Hematopoietic multipotent progenitor cell treated with erythropoietin and hydrocortisone succinate and interleukin-3 and kit ligand, for 15 days (in vitro differentiated cells): ENCODE results near the gene HNRNPD.
"Not testable (repeated sequence)": the region's sequence is repeated elsewhere in the genome, so short reads cannot be mapped to it uniquely, and the experiment has no call there.

ENCODE experiments used
- DNase-seq: peaks from one replicate; pipeline ENCODE4 v3.0.0-alpha.2; 2015; ENCODE audit warnings: low spot score

The HNRNPD gene

DNA sequence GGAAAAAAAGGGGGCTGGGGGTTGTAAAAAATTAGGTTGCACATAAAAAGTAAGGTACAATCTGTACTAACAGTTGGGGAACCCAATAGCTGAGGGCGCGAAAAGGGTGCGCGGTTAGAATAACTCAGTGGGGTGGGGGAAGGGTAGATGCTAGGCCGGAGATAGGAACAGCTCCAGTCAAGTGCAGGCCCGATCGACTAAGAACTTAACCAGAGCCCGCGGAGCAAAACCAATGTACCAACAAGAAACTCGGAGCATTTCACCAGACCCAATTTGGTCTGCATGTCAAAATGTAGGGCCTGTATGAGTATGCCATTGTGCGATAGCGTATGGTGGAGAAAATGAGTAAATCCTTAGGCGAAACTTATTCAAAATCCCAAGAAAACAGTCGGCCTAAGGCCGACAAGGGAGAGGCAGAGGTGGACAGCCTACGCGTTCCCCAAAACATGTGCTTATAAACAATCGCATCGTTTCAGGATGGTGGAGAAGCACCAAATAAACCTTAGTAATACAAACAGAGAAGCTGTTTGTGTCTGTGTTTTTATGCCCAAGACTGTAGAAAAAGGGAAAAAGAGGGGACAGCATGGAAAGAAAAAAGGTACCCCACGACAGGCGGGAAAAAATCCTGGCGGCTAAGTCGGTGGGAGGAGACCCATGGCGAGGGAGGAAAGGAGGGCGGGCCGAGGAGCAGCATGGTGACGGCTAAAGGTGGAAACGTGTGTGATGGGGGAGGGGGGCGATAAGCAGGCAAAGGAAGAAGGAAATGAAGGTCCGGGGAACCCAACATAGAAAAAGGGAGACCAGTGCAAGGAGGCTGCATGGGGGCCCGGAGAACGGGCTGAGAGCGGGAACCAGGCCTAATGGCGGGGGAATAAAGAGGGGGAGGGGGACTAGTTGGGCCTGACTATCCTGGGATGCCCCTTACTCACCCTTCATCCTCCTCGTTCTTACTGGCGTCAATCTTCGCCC, 990 bp downstream of the HNRNPD start:
- peak; percentile 68 for DNase-seq

DNA sequence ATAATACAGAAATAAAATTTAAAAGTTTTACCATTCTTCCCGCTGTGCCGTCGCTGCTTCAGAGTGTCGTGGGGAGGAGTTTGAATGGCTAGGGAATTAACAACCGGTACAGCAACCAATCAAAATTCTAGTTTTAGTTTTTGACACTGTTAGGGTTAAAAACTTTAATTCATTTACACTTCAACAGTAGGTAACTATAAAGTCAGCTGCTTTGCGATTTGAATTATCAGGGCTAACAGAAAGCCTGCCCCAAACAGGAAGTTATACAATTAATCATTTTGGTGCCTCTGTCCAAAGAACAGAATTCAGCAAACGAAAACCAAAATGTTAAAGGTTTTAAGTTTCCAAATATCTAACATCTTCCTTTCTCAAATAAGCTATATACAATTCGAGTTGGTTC, 2.3 kb downstream of the HNRNPD start:
- peak; percentile 45 for DNase-seq

DNA sequence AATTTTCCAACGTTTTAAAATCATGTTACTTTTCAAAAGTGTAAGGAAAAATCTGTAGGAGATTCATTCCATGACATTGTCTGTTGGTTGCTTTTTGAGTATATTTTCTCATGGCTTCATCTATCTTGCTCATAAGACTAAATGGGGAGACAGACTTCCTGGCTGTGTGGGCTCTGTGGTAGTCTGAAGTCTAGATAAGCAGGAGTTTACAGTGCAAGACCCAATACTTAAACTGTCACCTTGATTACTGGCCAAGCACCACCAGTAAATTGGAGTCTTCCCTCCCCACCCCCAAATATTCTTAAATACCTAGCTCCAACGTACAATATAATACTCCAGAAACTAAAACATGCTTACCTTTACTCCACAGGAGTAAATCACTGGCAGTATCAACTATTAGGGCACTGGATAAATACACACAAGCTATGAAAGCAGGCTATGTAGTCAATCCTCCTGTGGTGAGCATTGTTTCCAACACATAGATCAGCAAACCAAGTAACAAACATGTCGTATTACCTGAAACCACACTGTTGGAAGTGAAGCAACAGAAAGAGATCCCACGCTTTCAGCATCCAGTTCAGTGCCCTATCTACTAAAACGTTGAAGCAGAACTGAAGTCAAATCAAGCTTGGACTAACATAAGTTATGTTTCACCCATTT, 6.2 kb downstream of the HNRNPD start:
- no peak for DNase-seq

DNA sequence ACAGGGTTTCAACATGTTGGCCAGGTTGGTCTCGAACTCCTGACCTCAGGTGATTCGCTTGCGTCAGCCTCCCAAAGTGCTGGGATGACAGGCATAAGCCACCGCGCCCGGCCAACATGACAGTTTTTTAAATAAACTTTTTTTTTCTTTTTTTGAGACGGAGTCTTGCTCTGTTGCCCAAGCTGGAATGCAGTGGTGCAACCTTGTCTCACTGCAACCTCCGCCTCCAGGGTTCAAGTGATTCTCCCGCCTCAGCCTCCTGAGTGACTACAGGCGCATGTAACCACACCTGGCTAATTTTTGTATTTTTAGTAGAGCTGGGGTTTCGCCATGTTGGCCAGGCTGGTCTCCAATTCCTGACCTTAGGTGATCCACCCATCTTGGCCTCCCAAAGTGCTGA, 7.4 kb downstream of the HNRNPD start:
- DNase-seq, result not testable (repeated sequence)

DNA sequence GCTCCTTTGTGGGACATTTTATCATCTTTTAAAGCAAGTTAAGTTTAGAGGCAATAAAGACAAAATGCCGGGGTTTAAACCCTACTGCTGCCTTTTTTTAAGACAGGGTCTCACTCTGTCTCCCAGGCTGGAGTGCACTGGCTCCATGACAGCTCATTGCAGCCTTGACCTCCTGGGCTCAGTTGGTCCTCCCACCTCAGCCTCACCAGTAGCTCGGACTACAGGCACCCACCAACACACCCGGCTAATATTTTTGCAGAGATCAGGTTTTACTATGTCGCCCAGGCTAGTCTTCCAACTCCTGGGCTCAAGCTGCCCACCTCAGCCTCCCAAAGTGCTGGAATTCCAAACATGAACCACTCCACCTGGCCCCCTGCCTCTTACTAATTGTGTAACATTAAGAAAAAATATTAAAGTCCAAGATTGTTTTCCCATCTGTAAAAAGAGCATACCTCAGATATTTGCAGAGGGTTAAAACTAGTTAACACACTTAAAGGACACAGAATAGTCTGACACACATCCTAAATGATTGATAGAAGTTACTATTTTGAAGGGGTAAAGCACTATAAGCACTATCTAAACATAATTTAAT, 9.8 kb downstream of the HNRNPD start:
- DNase-seq, result no peak

DNA sequence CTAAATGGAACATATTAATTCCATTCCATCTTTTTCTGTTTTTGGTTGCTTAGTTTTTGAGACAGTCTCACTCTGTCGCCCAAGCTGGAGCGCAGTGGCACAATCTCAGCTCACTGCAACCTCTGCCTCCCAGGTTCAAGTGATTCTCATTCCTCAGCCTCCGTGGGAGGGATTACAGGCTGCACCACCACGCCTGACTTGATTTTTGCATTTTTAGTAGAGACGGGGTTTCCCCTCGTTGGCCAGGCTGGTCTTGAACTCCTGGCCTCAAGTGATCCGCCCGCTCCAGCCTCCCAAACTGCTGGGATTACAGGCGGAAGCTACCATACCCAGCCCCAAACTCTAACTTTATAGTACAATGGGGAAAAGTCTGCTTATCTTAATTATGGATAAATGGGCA, 11.2 kb downstream of the HNRNPD start:
- no peak for DNase-seq

DNA sequence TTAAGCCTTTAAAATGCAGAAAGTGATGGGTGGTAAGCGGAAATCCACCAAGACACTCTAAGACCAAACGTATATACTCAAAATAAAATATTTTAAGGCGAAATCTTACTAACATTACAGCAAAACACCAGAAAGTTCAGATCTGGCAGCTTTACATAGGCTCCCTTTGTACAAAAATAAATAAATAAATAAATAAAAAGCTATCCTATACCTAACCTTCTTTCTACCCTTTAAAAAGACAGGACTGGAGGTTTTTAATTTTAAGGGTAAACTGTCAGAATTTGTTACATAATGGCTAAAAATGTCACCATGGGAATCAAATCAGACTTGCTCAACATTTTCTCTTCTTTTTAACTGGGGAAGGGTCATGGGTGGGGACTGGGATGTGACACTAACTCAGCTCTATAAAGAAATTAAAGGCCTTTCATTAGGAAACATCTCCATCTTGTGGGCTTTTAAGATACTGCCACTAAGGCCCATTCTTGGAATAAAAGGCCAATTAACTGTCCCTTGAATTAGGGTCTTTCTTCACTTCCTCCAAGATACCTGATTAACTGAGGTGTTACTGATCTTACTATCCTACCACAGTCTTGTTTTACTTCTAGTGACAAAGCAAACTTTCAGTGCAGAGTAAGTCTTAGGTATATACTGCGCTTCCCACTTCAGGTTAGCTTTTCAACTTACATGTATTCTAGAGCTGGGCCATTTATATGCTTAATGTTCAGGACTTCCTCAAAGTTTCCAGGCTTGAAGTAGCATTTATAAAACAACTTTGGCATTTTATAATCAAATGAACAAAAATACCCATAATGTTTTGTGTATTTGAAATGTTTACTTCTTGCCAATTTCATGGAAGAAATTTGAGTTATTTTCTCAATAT, 13.3 kb downstream of the HNRNPD start:
- peak; percentile 75 for DNase-seq

DNA sequence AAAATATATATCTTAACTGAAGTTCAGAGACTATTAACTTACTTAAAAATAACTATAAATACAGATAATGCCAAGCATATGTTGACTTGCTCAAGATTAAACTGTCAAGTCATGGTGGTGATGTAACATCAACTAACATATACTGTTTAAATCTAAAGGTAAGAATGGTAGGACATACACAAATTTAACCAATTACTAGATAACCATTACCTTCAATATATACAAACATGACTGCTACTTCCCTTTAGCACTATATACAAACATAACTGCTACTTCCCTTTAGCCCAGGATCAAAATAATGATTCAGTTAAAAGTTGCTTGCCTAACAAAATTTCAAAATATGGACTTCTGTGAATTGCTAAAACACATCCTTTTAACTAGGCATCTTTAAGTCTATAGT, 14.9 kb downstream of the HNRNPD start:
- DNase-seq, result peak; percentile 74

DNA sequence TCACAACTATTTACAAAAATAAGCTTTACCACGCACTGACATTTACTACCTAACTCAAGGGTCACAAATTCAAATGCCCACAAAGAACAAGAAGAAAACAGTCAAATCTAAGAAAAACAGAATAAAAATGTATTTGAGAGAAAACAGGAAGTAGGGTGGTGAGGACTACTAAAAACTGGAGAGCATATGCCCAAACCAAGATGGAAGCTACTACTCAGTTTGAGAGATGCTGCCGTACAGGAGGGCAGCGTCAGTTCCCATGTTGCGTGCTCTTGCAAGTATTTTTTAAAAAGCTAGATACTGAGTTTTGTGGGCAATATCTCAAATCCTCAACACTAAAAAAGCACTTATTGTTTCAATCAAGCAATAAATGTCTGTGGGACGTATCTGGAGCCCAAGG, 16.2 kb downstream of the HNRNPD start:
- no peak for DNase-seq

DNA sequence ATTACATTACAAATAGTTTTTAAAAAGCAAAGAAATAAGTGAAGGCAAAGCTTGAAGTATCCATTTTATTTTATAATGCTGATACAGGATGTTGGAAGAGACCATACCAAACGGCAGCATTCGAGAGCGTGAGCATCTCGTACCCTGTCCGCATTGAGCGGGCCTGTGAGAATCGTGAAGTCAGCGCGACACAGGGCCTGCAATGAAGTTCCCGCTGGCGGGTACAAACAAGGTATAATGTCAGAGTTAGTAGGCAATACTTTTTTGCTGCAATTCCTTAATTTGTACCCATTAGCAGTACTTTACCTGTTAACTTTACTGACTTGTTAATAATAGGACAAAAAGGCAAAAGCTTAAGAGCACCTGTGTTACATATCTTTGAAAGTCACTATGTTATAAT, 19.0 kb downstream of the HNRNPD start:
- no peak for DNase-seq

DNA sequence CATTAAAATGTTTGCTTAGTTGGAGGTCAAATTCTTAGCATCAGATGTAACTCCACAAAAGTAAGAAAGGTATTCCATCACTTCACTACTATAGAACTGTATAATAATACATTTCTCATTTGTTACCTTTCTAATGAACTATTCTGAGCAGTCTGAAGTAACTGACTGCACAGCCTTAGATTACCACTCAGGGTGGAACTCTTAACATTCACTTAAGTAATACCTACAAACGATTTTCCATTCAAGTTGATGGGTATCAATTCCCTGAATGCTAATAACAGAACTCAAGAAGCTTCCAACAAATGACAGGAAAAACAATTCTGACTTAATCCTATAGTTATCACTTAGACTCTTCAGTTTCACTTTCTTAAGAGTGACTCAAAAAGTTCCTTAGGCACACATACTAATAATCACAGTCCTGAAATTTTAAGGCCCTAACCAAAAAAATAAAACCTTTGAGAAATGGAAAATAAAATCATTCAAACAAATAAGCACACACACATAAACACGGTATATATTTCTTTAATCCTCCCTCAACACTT, 20.9 kb downstream of the HNRNPD start:
- no peak for DNase-seq

DNA sequence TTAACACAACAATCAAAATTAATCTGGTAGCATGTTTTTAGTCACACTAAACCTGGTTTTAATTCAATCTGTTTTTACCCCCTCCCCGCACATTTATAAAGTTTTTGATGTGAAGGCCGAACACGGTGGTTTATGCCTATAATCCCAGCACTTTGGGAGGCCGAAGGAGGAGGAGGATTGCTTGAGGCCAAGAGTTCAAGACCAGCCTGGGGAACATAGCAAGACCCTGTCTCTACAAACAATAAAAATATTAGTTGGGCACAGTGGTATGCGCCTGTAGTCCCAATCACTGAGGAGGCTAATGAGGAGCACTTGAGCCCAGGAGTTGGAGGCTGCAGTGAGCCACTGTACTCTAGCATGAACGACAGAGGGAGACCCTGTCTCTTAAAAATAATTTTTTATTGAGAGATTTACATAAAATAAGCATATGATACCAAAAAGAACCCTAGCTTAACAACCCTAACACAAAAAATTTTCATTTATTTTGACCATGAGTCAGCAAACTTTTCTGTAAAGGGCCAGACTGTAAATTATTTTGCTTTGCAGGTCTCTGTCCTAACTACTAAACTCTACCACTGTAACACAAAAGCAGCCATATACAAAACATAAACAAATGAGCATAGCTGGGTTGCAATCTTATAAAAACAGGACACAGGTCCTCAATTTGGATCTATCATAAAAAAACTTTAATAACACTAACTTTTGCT, 21.5 kb downstream of the HNRNPD start:
- no peak for DNase-seq

DNA sequence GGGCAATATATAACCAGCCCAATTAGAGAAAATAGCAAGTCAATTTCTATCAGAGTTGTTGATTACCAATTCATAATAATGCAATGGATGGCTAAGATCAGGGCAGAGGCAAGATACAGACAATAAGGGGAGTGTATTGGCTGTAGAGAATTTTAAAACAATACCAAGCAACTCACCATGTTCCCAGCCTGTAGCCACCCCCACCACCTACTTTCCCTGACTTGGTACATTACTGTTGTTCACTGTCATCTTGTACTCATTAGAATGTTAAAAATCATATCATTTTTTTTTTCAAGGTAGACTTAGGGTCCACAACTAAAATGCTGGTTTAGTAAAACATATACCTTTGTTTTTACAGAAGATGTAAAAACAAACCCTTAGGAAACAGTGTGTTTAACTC, 27.7 kb downstream of the HNRNPD start:
- no peak for DNase-seq

DNA sequence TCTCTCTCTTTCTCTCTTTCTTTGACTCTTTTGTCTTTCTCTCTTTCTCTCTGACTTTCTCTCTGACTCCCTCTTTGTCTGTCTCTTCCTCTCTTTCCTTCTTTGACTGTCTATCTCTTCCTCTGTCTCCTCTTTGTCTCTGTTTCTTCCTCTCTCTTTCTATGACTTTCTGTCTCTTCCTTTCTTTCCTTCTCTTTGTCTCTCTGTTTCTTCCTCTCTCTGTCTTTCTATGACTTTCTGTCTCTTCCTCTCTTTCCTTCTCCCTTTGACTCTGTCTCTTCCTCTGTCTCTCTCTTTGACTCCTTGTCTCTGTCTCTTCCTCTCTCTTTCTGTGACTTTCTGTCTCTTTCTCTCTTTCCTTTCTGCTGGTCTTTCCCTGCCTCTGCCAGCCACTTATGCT, 38.7 kb downstream of the HNRNPD start:
- no peak for DNase-seq

DNA sequence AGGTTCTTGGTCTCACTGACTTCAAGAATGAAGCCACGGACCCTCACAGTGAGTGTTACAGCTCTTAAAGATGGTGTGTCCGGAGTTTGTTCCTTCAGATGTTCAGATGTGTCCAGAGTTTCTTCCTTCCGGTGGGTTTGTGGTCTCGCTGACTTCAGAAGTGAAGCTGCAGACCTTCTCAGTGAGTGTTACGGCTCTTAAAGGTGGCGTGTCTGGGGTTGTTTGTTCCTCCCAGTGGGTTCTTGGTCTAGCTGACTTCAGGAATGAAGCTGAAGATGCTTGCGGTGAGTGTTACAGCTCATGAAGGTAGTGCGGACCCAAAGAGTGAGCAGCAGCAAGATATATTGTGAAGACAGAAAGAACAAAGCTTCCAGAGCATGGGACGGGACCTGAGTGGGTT, 40.1 kb downstream of the HNRNPD start:
- not testable (repeated sequence) for DNase-seq

DNA sequence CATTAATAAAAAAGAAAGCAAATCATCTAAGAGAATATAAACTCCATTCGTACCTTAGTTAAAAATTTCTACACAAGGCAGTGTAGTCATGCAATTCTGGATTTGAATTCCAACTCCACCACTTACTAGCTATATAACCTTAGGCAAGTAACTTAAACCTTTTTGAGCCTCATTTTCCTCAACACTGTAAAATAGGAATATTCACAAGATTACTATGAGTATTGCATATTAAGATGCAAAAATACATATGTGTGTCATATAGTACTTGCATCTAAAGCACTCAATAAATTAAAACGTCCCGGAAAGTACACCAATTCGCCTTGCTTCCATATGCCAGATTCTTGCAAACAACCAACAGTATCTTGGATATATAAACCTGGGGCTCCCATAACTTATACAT, 42.0 kb downstream of the HNRNPD start:
- DNase-seq, result no peak

DNA sequence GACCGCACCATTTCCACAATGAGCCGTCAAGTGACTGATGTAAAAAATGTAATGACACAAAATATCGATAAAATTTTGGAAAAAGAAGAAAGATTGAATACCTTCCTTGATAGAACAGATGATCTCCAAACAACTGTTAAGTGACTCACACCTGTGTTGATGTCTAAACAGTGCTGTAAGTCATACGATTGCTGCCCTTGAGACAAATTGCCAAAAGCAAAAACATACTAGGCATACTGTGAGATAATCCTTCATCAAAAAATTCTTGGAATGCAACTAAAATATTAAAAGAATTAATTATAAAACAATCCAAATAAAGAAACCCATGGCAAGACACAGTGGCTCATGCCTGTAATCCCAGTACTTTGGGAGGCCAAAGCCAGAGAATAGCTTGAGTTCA, 53.4 kb downstream of the HNRNPD start:
- no peak for DNase-seq

DNA sequence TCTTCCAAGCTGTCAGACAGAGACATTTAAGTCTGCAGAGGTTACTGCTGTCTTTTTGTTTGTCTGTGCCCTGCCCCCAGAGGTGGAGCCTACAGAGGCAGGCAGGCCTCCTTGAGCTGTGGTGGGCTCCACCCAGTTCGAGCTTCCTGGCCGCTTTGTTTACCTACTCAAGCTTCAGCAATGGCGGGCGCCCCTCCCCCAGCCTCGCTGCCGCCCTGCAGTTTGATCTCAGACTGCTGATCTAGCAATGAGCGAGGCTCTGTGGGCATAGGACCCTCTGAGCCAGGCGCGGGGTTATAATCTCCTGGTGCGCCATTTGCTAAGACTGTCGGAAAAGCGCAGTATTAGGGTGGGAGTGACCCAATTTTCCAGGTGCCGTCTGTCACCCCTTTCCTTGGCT, 70.7 kb downstream of the HNRNPD start:
- not testable (repeated sequence) for DNase-seq
